Measurements from ENCODE around the gene ODAD2.
"Not testable (repeated sequence)": the region's sequence is repeated elsewhere in the genome, so short reads cannot be mapped to it uniquely, and the experiment has no call there.

The ODAD2 gene

DNA sequence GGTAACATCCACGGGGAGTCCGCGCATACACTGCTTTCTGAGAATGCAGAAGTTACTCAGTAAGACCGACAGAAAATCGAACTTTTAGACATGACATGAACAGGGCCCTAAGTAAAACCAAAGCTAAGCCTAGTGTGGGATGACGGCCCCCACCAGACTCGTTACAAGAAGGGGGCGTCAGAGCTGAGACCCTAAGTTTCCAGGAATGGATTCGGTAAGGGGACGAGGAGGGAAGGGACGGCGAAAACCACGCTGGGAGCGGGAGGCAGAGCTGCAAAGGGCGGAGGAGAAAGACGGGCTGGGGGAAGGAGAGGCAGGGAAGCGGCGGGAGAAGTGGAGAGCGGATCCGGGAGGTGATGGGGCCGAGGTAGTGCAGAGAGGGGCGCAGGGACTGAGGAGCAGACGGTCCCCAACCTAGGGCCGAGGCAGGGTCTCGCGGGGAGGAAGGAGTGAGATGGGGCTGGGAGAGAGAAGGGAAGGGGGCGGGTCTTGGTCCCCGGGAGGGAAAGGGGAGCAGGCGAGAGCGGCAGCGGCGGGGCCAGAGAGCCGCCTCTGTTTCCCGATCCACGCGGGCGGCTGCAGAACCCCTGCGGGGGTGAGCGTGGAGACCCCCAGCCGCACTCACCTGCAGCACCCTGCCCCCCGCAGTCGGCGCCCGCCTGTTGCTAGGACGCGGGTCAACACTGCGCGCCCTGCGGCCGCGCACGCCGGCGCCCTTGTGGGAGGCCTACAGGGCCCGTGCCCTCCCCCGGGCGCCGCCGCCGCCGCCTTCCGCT lies 513 bp downstream of the ODAD2 start:
- H3K4me3 ChIP-seq (ENCODE audit: low read length) = no peak overlapping the region; the same call in 1 of the 2 replicates
- no peak for TF ChIP-seq ZNF274 (IDR thresholded peaks at IDR 0.05; ENCODE audit: low read depth, low read length)

DNA sequence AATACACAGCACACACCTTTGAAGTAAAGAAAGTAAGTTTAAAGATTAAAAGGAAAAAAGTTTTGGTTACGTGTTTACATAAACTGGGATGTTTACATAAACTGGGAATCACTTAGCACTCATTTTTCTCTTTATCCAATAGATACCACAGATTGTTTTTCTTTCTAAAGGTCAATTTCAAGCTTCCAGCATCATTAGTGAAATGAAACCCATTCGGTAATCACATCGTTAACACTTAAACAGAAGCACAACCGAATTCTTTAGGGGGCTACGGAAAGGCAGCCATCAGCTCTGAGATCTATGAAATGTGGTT lies 1.1 kb downstream of the ODAD2 start:
- H3K4me3 ChIP-seq (ENCODE audit: low read length) = no peak overlapping the region; the same call in 1 of the 2 replicates

DNA sequence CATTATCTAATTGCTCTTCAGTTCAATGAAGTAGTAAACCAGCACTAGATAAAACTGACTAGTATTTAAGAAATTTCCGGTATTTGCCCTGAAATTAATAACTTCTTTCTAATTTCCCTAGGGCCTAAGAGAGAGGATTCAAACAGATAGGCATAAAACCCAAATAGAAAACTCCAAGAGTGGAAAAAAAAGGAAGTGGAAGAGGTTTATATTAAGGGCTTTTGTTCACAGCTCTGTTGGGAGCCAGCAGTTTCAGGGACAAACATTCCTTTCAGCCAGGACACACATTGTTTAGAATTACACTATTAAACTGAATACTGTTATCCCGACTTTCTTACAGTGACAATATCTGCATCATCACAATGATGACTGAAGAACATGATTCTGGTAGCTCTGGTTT lies 3.6 kb downstream of the ODAD2 start:
- no peak for TF ChIP-seq ZNF274 (IDR thresholded peaks at IDR 0.05; ENCODE audit: low read depth, low read length)
- H3K4me3 ChIP-seq (ENCODE audit: low read length) = no peak overlapping the region

More for the DNA sequence above, 1.1 kb downstream of the ODAD2 start:
- no peak for TF ChIP-seq ZNF274 (IDR thresholded peaks at IDR 0.05; ENCODE audit: low read depth, low read length)

DNA sequence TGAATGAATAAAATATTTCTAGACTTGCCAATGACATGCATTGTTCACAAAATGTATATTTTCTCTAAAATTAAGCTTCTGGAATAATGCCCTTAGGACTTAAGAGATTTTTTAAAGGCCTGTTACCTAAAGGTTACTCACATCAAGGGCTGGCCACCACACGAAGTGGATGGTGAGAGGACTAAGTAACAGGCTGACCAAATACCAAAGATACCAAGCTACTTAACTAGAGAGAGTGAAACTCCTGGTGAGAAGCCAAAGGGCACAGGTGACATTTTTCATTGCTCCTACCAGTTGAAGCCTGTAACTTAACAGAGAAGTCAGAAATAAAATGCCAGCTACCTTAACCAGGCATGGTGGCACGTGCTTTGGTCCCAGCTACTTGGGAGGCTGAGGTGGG lies 9.5 kb downstream of the ODAD2 start:
- H3K4me3 ChIP-seq (ENCODE audit: low read length) = not testable (repeated sequence)

DNA sequence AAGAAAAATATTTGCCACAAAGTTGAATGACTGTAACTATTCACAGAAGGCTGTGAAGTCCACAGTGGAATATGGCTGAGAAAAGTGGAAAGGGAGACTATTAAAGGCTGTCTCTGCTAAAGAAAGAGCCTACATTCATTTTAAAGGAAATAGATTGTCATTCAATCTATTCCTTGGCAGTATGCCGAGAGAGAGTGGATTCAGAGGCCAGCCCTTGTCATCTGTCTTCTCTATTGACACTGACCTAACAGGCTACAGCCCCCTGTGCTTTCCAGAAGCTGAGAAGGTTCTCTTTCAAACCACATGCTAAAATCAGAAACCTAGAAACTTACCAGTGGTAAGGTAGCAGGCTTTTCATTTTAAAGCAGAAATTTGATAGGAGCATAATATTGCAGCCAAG lies 12.1 kb downstream of the ODAD2 start:
- no peak for TF ChIP-seq ZNF274 (IDR thresholded peaks at IDR 0.05; ENCODE audit: low read depth, low read length)

DNA sequence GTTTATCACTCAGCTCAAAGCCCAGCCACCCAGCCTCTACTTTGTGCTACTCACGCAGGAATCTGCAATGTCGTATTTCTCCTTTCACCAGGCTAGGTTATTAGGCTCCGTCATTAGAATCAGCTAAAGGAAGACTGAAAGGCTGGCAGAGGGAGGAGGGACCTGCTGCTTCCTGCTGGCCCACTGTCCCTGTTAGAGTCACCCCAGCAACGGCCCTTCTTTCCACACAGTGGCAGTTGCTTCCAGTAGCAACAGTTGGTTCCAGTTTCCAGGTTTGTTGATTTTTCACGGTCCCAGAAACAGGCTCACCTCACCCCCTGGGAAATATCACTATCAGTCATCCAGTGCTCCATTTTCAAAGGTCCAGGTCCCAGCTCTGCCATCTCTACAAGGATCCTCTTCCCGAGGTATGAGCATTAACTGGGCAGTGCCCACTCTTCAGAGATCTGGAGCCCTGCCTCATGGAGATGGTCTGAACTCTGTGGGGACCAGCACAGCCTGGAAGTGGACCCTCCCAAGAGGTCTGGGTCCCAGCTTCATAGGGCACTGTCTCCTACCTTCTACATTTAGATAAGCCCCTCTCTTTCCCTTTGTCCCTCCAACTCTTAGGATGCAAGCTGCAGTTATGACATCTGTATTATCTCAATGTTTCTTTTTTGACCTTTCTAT lies 15.9 kb downstream of the ODAD2 start:
- no peak for TF ChIP-seq ZNF274 (IDR thresholded peaks at IDR 0.05; ENCODE audit: low read depth, low read length)
- H3K4me3 ChIP-seq (ENCODE audit: low read length) = no peak overlapping the region

More for the DNA sequence above, 12.1 kb downstream of the ODAD2 start:
- H3K4me3 ChIP-seq (ENCODE audit: low read length) = no peak overlapping the region

DNA sequence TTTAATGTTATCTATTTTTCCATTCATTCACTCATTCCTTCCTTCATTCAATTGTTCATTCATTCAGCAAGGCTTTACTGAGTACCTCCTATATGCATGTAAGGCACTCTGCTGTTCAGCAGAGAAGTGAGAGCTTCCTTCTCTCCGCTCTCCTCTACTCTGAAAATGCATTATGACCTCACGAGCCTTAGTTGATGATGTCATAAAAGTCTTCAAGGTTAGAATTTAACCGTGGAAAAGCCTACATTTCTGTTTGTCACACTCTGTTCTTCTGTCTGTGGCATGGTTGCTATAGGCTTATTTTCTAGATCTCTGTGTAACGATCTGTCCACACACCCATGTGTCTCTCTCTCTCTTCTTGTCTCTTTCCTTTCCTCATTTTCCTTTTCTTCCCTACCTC lies 17.1 kb downstream of the ODAD2 start:
- H3K4me3 ChIP-seq (ENCODE audit: low read length) = no peak overlapping the region
- TF ChIP-seq ZNF274 (IDR thresholded peaks at IDR 0.05; ENCODE audit: low read depth, low read length) = no peak

DNA sequence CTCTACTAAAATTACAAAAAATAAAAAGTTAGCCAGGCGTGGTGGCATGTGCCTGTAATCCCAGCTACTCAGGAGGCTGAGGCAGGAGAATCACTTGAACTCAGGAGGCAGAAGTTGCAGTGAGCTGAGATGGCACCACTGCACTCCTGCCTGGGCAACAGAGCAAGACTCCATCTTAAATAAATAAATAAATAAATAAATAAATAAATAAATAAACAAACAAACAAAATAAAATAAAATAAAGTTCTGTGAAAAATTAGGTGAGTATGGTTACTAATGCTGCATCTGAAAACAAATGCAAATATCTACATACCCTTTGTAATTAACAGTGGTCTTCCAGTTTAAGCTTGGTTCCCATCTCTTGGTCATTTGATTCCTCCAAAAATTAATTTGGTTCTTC lies 28.1 kb downstream of the ODAD2 start:
- not testable (repeated sequence) for H3K4me3 ChIP-seq (ENCODE audit: low read length)

DNA sequence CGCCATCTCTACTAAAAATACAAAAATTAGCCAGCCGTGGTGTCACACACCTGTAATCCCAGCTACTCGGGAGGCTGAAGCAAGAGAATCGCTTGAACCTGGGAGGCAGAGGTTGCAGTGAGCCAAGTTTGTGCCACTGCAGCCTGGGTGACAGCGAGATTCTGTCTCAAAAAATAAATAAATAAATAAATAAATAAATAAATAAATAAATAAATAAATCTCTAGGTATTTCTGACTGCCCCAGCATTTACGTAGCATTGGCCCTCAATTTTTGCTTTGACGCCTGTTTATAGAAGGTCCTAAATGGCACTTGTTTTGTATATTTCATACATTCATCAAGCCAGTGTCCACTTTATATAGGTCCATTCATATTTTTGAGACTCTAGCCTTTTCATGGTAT lies 28.9 kb downstream of the ODAD2 start:
- H3K4me3 ChIP-seq (ENCODE audit: low read length) = not testable (repeated sequence)

DNA sequence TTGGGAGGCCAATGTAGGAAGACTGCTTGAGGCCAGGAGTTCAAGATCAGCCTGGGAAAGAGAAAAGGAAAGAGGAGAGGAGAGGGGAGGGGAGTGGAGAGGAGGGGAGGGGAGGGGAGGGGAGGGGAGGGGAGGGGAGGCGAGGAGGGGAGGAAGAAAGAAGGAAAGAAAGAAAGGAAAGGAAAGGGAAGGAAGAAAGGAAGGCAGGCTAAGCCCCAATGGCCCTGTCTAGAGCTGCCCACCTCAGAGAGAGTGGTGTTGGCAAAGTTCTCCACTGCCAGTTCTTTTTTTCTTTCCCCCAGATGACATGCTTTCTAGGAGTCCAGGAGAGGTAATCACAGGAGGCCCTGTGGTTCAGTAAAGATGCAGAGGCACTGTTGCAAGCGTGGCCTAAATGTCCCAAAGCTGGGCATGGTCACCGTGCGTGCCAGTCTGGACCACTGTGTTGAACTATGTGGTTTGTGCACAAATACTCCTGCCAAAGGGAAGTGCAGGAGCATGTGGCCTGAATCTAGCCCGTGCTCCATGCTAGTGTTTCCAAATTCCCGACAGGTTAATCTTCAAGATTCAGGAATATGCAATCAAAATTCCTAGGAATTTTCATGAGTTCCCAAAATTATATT lies 39.7 kb downstream of the ODAD2 start:
- H3K4me3 ChIP-seq (ENCODE audit: low read length) = no peak overlapping the region
- no peak for TF ChIP-seq ZNF274 (IDR thresholded peaks at IDR 0.05; ENCODE audit: low read depth, low read length)

DNA sequence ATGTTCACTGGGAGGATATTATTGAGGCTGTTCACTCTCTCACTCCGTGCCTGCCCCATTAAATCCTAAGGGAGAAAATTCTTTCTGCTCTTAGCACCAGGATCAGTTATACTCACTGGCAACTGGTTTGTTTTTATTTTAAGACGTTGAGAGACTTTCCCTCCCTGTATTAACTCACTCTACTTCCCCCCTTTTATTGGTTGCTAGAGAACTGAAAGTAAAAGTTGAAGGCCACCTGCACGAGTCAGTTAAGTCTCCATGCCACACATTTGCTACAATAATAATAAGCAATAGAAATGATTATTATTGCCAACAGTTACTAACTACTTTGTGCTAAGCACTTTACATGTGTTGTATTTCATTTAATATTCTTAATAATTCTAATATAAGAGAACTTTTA lies 40.5 kb downstream of the ODAD2 start:
- not testable (repeated sequence) for H3K4me3 ChIP-seq (ENCODE audit: low read length)

DNA sequence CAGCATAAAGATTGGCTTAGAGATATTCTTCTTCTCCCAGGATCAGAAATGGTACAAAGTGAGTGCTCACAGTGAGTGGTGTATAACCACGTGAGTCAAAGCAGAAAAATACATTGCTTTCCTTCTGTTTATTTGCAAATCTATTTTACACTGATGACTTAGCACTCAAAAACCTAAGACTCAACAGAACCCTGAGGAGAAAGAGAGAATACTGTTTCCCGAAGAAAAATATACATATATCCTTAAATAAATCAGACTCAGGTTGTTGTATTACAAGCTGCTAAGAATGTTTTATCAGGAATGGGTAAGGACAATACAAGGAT lies 48.7 kb downstream of the ODAD2 start:
- no peak for TF ChIP-seq ZNF274 (IDR thresholded peaks at IDR 0.05; ENCODE audit: low read depth, low read length)
- H3K4me3 ChIP-seq (ENCODE audit: low read length) = no peak overlapping the region

DNA sequence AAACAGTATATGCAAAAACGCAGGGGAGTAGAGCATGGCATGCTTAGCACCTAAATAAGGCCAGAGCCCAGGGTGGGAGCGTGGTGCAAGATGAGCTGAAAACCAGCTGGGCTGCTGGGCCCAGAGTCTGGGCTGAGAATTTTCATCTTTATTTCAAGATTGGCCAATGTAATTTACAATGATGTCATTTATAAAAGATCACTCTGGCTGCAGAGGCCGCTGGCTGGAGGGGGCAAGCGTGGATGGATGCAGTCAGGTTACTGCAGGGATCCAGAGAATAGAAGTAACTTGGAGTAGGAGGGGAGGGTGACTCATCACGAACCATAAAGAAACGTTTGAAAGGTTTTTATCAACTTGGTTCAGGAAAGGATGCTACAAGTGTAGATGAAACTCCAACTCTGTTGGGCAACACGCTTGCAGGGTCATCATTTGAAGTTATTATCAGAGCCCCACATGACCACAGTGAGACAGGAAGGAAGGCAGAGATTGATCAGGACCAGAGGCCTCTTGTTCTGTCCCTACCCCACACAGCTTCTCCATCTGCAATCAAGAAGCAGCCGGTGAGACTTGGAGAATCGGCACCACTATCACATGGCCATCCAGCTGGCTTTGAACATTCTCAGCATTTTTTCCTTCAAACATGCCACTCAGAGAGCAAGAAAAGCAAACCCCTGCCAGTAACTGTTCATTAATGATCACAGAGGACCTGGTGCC lies 49.2 kb downstream of the ODAD2 start:
- no peak overlapping the region for H3K4me3 ChIP-seq (ENCODE audit: low read length)
- TF ChIP-seq ZNF274 (IDR thresholded peaks at IDR 0.05; ENCODE audit: low read depth, low read length) = no peak

DNA sequence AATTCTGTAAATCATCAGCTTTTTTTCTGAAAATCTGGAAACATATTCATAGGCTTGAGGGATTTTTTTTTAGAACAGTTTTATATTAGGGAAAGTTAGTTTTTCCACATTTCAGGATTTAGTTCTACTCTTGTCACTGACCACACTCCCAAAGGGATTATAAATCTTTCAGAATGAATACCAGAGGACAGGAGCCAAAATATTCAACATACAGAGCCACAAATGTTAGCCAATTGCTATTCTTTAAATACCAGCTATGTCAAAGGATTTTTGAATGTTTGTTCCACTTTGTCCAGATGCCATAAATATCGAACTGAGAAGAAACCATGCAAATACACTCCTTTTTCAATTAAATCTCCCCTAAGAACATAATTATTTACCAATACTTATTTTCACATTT lies 50.7 kb downstream of the ODAD2 start:
- H3K4me3 ChIP-seq (ENCODE audit: low read length) = no peak overlapping the region
- TF ChIP-seq ZNF274 (IDR thresholded peaks at IDR 0.05; ENCODE audit: low read depth, low read length) = no peak

DNA sequence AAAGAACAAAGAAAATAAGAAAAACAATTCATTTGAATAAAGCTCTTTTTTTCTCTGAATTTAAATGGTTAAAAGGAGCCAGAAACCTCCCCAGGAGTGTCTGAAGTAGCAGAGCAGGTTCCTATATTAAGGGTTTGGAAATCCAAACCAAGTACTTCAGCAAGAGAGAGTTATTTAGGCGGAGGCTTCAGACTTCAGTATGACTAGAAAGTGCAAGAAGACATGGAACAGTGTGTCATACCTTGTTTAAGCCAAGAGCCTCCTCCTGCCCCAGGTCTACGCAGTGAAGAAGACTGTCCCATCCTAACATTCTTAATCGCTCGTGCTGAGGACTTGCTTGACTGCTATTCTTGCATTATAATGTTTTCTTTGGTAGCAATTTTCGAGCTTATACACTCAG lies 51.3 kb downstream of the ODAD2 start:
- no peak for TF ChIP-seq ZNF274 (IDR thresholded peaks at IDR 0.05; ENCODE audit: low read depth, low read length)
- no peak overlapping the region for H3K4me3 ChIP-seq (ENCODE audit: low read length)
